ENCODE results near the gene KCNA1.

The KCNA1 gene

GRCh38 chr12:4918950-4919660 lies 9.4 kb downstream of the KCNA1 start:
- TF ChIP-seq JUND (IDR thresholded peaks at IDR 0.05; ENCODE audit: low read depth) = no peak
- no peak for DNase-seq (ENCODE audit: low read depth in 1 of 2, low spot score in 1 of 2)
- in situ Hi-C loops (cut with HindIII; ENCODE audit: low pct_unique_long_range_greater_than_20kb, low sequenced_read_pairs) = no loop called here

DNA sequence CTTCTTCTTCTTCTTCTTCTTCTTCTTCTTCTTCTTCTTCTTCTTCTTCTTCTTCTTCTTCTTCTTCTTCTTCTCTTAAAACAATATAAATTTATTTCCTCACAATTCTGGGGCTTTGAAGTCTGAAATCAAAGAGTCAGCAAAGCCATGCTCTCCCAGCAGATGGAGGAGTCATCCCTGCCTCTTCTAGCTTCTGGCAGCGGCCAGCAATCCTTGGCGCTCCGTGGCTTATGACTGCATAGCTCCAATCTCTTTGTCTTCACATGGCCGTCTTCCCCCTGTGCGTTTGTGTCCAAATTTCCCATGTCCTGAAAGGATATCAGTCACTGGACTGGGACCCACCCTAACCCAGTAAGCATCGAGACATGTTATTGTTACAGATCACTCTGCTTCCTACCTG lies 22.9 kb downstream of the KCNA1 start:
- in situ Hi-C loops (cut with HindIII; ENCODE audit: low pct_unique_long_range_greater_than_20kb, low sequenced_read_pairs) = no loop called here
- no peak for TF ChIP-seq JUND (IDR thresholded peaks at IDR 0.05; ENCODE audit: low read depth)
- no peak for DNase-seq (ENCODE audit: low read depth in 1 of 2, low spot score in 1 of 2)

GRCh38 chr12:4933411-4933810 lies 23.7 kb downstream of the KCNA1 start:
- no peak for TF ChIP-seq JUND (IDR thresholded peaks at IDR 0.05; ENCODE audit: low read depth)
- no peak for DNase-seq (ENCODE audit: low read depth in 1 of 2, low spot score in 1 of 2)
- in situ Hi-C loops (cut with HindIII; ENCODE audit: low pct_unique_long_range_greater_than_20kb, low sequenced_read_pairs) = no loop called here

GRCh38 chr12:4934407-4935035 lies 24.8 kb downstream of the KCNA1 start:
- no peak for TF ChIP-seq JUND (IDR thresholded peaks at IDR 0.05; ENCODE audit: low read depth)
- in situ Hi-C loops (cut with HindIII; ENCODE audit: low pct_unique_long_range_greater_than_20kb, low sequenced_read_pairs) = no loop called here
- DNase-seq (ENCODE audit: low read depth in 1 of 2, low spot score in 1 of 2) = no peak

DNA sequence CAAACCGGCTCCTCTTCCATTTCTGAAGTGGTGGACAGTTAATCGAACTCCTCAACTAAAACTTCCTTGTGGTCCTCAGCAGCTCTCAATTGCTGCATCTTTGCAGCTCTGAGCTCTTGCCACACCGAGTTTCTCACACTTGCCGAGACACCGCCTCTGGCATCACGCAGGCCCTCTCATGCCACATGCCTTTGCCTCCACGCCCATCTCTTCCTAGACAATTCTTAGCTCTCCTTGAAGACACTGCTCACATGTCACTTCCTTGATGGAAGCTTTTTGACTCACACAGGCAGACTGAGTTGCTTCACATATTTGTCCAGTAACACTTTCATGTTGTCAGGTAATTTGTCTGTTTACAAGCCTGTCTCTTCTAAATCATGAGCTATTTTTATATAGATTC lies 29.2 kb downstream of the KCNA1 start:
- in situ Hi-C loops (cut with HindIII; ENCODE audit: low pct_unique_long_range_greater_than_20kb, low sequenced_read_pairs) = no loop called here
- no peak for DNase-seq (ENCODE audit: low read depth in 1 of 2, low spot score in 1 of 2)
- no peak for TF ChIP-seq JUND (IDR thresholded peaks at IDR 0.05; ENCODE audit: low read depth)

DNA sequence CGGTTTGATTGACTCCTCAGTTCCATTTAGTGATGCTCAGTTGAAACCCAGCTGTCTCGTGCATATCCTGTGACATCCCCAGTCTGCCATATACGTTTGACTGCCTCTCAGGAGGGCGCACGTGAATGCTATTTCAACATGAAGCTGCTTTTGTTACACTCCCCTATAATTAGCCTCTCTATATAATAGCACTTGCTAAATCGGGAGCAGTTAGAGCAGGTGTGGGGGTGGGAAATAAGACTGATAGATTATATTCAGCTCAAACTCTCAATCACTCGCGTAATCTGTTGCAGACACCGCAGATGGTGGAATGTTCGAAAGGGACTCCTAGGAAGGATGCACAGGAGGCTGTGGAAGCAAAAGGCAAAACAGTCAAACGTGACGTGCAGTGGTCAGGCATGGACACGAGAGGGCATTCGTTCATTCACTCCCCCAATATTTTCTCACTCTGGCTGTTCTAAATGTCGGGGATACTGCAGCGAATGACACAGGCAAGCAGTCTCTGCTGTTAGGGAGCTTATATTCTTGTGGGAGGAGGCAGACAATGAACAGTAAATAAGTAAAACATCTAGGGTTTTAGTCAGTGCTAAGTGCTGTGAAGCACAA lies 29.8 kb downstream of the KCNA1 start:
- TF ChIP-seq JUND (IDR thresholded peaks at IDR 0.05; ENCODE audit: low read depth) = no peak
- in situ Hi-C loops (cut with HindIII; ENCODE audit: low pct_unique_long_range_greater_than_20kb, low sequenced_read_pairs) = no loop called here
- no peak for DNase-seq (ENCODE audit: low read depth in 1 of 2, low spot score in 1 of 2)

DNA sequence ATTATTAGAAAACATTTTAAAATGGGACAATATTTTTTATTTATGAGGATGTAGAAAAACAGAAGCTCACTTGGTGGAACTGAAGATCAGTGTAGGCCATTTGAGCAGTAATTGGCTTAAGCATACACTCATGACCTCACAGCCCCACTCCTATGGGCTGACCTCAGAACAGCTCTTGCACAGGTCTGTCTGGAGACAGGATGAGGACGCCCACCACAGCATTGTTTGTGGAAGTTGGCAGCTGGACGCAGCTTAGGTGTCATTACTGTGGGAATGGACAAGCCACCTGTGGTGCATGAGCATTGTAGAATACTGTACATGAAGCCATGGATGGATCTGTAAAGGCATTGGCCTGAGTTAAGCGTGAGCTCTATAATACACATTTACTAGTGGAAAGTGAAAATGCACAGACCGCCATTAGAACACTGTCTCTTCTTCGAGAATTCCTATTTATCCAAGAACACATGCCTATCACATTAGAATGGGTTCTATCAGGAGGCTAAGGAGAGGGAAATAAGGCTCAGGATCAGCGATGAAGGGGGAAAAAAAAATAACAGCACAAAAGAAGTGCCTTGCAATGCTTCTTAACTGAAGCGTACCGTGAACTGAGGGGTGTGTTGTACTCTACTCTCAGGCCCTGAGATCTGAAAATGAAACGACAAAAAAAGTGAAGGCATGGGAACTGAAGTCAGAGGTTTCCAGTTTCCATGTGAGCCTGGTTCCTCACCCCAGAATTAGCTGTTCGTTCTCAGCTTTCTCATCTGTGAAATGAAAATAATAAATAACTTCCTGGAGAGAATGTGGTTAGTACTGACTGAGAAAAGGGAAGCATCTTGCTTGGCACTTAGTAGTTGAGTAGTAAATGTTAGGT lies 33.6 kb downstream of the KCNA1 start:
- no peak for DNase-seq (ENCODE audit: low read depth in 1 of 2, low spot score in 1 of 2)
- no peak for TF ChIP-seq JUND (IDR thresholded peaks at IDR 0.05; ENCODE audit: low read depth)
- in situ Hi-C loops (cut with HindIII; ENCODE audit: low pct_unique_long_range_greater_than_20kb, low sequenced_read_pairs) = no loop called here

DNA sequence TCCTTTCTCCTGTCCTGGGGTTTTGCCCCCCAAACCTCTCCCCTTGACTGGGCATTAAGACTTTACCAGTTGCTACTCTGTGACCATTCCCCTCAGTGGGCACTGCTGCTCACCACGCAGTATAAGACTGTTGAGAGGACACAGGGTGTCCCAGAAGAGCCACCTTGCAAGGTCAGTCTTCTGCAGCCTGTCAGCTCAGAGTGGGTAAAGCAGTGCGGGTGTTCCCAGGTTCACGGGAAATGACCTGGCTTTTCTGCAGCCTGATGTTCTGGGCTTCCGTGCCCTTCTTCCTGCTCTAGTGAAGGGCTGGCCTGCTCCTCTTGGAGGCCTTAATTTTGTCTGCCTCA lies 34.2 kb downstream of the KCNA1 start:
- TF ChIP-seq JUND (IDR thresholded peaks at IDR 0.05; ENCODE audit: low read depth) = no peak
- no peak for DNase-seq (ENCODE audit: low read depth in 1 of 2, low spot score in 1 of 2)
- in situ Hi-C loops (cut with HindIII; ENCODE audit: low pct_unique_long_range_greater_than_20kb, low sequenced_read_pairs) = no loop called here

DNA sequence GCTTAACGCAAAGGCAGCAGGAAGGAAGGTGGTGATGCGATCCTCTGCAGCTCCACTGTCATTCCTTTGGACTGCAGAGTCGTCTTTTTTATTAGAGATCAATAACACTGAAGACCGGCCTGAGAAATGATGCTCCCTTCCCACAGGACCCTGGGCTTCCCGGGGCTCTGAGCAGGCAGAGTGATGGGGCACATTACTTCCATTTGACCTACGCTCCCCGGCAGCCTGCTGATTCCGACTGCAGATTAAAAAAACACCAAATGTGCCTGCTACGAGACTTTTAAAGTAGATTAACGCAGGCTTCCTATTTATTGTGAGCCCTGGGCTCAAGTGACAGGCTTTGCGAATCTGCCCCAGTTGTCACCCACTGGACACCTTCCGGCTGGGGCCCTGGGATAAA lies 37.5 kb downstream of the KCNA1 start:
- in situ Hi-C loops (cut with HindIII; ENCODE audit: low pct_unique_long_range_greater_than_20kb, low sequenced_read_pairs) = no loop called here

GRCh38 chr12:4951083-4951482 lies 41.4 kb downstream of the KCNA1 start:
- no peak for DNase-seq (ENCODE audit: low read depth in 1 of 2, low spot score in 1 of 2)
- in situ Hi-C loops (cut with HindIII; ENCODE audit: low pct_unique_long_range_greater_than_20kb, low sequenced_read_pairs) = no loop called here
- no peak for TF ChIP-seq JUND (IDR thresholded peaks at IDR 0.05; ENCODE audit: low read depth)

More for the DNA sequence above, 37.5 kb downstream of the KCNA1 start:
- no peak for TF ChIP-seq JUND (IDR thresholded peaks at IDR 0.05; ENCODE audit: low read depth)
- no peak for DNase-seq (ENCODE audit: low read depth in 1 of 2, low spot score in 1 of 2)

- no peak for DNase-seq (ENCODE audit: low read depth in 1 of 2, low spot score in 1 of 2)
- in situ Hi-C loops (cut with HindIII; ENCODE audit: low pct_unique_long_range_greater_than_20kb, low sequenced_read_pairs) = no loop called here
- no peak for TF ChIP-seq JUND (IDR thresholded peaks at IDR 0.05; ENCODE audit: low read depth)
Measured at GRCh38 chr12:4951601-4952000, 41.9 kb downstream of the KCNA1 start.

GRCh38 chr12:4954621-4955354 lies 45.1 kb downstream of the KCNA1 start:
- in situ Hi-C loops (cut with HindIII; ENCODE audit: low pct_unique_long_range_greater_than_20kb, low sequenced_read_pairs) = no loop called here
- TF ChIP-seq JUND (IDR thresholded peaks at IDR 0.05; ENCODE audit: low read depth) = no peak
- no peak for DNase-seq (ENCODE audit: low read depth in 1 of 2, low spot score in 1 of 2)
